Esophagus muscularis mucosa (tissue), 3 donors: ENCODE results near the gene LPAR5.

Experiments
- CTCF ChIP-seq, 3 experiments: fragments of 200-600 bp in 2 of 3; fragments of 450-650 bp in 1 of 3; sonication (generic) in 2 of 3; IDR thresholded peaks; one replicate each; pipeline ENCODE4 v1.5.1; 2017 to 2019; ENCODE audit warnings: antibody characterized with exemption in 3 of 3, mild to moderate bottlenecking in 2 of 3, moderate library complexity in 1 of 3
- POLR2AphosphoS5 ChIP-seq, 2 donors: sonication (generic); formaldehyde crosslinking; IDR thresholded peaks; one replicate each; pipeline ENCODE4 v1.6.1; 2017; ENCODE audit warnings: antibody characterized with exemption in 2 of 2

GRCh38 chr12:6582196-6582595 is 53.6 kb downstream of the LPAR5 start:
- TF ChIP-seq CTCF (IDR thresholded peaks at IDR 0.05) (no peak), POLR2AphosphoS5 (IDR thresholded peaks at IDR 0.05) (no peak)
